GDM1 (cell line): ENCODE results near the gene SPARC.
"Not testable (repeated sequence)": the region's sequence is repeated elsewhere in the genome, so short reads cannot be mapped to it uniquely, and the experiment has no call there.

Experiments used
- DNase-seq: peaks from one replicate; lab custom pipeline; 2025; lab: John Stamatoyannopoulos, UW

Gene SPARC

GRCh38 chr5:151700820-151701219, 14.1 kb upstream of the SPARC start:
- DNase-seq, result no peak

GRCh38 chr5:151700296-151700695, 13.6 kb upstream of the SPARC start:
- no peak for DNase-seq

GRCh38 chr5:151699071-151699901, 12.6 kb upstream of the SPARC start:
- DNase-seq, result no peak

- DNase-seq, result not testable (repeated sequence)
These were observed 11.4 kb upstream of the SPARC start for GRCh38 chr5:151698081-151698480.

GRCh38 chr5:151697452-151697851, 10.7 kb upstream of the SPARC start:
- DNase-seq, result no peak

GRCh38 chr5:151696470-151697061, 9.9 kb upstream of the SPARC start:
- DNase-seq, result no peak

- no peak for DNase-seq
These were observed 8.7 kb upstream of the SPARC start for GRCh38 chr5:151695464-151695863.

- no peak for DNase-seq
These were observed 7.3 kb upstream of the SPARC start for GRCh38 chr5:151694035-151694485.

GRCh38 chr5:151692312-151692711, 5.6 kb upstream of the SPARC start:
- no peak for DNase-seq

GRCh38 chr5:151691706-151692105, 5.0 kb upstream of the SPARC start:
- DNase-seq, result no peak

- DNase-seq, result not testable (repeated sequence)
These were observed 2.9 kb upstream of the SPARC start for GRCh38 chr5:151689591-151689990.

GRCh38 chr5:151688436-151688835, 1.7 kb upstream of the SPARC start:
- DNase-seq, result no peak

- DNase-seq, result no peak
These were observed 704 bp downstream of the SPARC start for GRCh38 chr5:151685749-151686673.

- no peak for DNase-seq
These were observed 1.9 kb downstream of the SPARC start for GRCh38 chr5:151684690-151685361.

- DNase-seq, result no peak
These were observed 2.6 kb downstream of the SPARC start for GRCh38 chr5:151683986-151684588.

- no peak for DNase-seq
These were observed 3.3 kb downstream of the SPARC start for GRCh38 chr5:151683444-151683843.

GRCh38 chr5:151682751-151683331, 3.9 kb downstream of the SPARC start:
- DNase-seq, result peak; percentile 9

- DNase-seq, result no peak
These were observed 4.5 kb downstream of the SPARC start for GRCh38 chr5:151682240-151682639.

- no peak for DNase-seq
These were observed 5.7 kb downstream of the SPARC start for GRCh38 chr5:151680944-151681427.

GRCh38 chr5:151680156-151680505, 6.6 kb downstream of the SPARC start:
- DNase-seq, result not testable (repeated sequence)
